HCT116 (cell line): Measurements from ENCODE around the gene CHCHD3.

ENCODE experiments used
- EZH2 ChIP-seq: fragments of 200-600 bp; sonication (generic); IDR thresholded peaks from 2 replicates; pipeline ENCODE4 v1.6.1; 2017; ENCODE audit warnings: antibody characterized with exemption, mixed run types
- POLR2A ChIP-seq: IDR thresholded peaks from 2 replicates; pipeline ENCODE4 v1.7.0; 2011; ENCODE audit warnings: borderline replicate concordance; ENCODE audit not compliant: insufficient read depth, insufficient read length; ENCODE audit errors: extremely low read depth
- POLR2AphosphoS5 ChIP-seq: IDR thresholded peaks from 2 replicates; pipeline ENCODE4 v1.6.1; 2011; ENCODE audit warnings: mild to moderate bottlenecking, low read depth, low read length, moderate library complexity
- RAD21 ChIP-seq: IDR thresholded peaks from 2 replicates; pipeline ENCODE4 v1.6.1; 2012; ENCODE audit warnings: low read depth, mild to moderate bottlenecking
- SP1 ChIP-seq: IDR thresholded peaks from 2 replicates; pipeline ENCODE4 v1.6.1; 2012; ENCODE audit warnings: low read depth
- TCF7L2 ChIP-seq: IDR thresholded peaks from 2 replicates; pipeline ENCODE4 v1.7.0; 2011; ENCODE audit warnings: borderline replicate concordance, inconsistent platforms; ENCODE audit not compliant: insufficient read depth, insufficient read length; ENCODE audit errors: extremely low read depth
- ZFX ChIP-seq: fragments of 450-650 bp; IDR thresholded peaks from 2 replicates; pipeline ENCODE4 v1.6.1; 2017
- TF ChIP-seq, protein P1 (sequence below), 3 experiments: fragments of 200-600 bp in 1 of 3; sonication (generic) in 1 of 3; IDR thresholded peaks in 2 of 3; conservative IDR thresholded peaks in 1 of 3; 2 replicates each; pipeline ENCODE4 v1.5.1; 2012 to 2017; ENCODE audit warnings: low read depth in 2 of 3, low read length in 2 of 3, antibody characterized with exemption in 1 of 3, borderline replicate concordance in 1 of 3, control low read depth in 1 of 3, mild to moderate bottlenecking in 1 of 3, mixed read lengths in 1 of 3, mixed run types in 1 of 3, moderate library complexity in 1 of 3; ENCODE audit not compliant: insufficient read depth in 1 of 3
- TF ChIP-seq, protein P2 (sequence below): IDR thresholded peaks from 2 replicates; pipeline ENCODE4 v1.6.1; 2012; ENCODE audit warnings: low read depth
- TF ChIP-seq, protein P3 (sequence below): IDR thresholded peaks from 2 replicates; pipeline ENCODE4 v1.6.1; 2012

DNA sequence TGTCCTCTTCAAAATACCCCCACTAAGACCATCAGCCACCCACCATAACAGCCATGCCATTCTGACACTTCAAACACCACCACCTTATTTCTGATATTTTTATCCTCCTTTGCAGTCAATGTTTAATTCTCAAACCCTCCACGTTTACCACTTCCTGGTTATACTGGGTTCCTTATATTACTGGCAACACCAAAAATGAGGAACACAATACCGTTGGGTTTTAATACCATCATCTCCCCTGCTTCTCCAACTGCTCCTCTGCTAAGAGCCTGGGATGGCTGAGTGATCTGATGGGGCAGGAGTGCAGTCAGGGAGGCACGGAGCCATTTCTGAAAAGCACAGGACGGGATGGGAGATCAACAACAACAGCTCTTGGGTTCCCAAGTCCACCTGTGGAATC lies 140.5 kb downstream of the CHCHD3 start:
- TF ChIP-seq RAD21 = no peak
- TF ChIP-seq POLR2A = no peak
- no peak for TF ChIP-seq EZH2
- TF ChIP-seq, protein P1, sequence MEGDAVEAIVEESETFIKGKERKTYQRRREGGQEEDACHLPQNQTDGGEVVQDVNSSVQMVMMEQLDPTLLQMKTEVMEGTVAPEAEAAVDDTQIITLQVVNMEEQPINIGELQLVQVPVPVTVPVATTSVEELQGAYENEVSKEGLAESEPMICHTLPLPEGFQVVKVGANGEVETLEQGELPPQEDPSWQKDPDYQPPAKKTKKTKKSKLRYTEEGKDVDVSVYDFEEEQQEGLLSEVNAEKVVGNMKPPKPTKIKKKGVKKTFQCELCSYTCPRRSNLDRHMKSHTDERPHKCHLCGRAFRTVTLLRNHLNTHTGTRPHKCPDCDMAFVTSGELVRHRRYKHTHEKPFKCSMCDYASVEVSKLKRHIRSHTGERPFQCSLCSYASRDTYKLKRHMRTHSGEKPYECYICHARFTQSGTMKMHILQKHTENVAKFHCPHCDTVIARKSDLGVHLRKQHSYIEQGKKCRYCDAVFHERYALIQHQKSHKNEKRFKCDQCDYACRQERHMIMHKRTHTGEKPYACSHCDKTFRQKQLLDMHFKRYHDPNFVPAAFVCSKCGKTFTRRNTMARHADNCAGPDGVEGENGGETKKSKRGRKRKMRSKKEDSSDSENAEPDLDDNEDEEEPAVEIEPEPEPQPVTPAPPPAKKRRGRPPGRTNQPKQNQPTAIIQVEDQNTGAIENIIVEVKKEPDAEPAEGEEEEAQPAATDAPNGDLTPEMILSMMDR (IDR thresholded peaks at IDR 0.05 in 2 of 3, conservative IDR thresholded peaks at IDR 0.05 in 1 of 3; ENCODE audit: borderline replicate concordance in 1 of 3, insufficient read depth in 1 of 3, low read depth in 2 of 3, low read length in 2 of 3) = no peak
- TF ChIP-seq, protein P2, sequence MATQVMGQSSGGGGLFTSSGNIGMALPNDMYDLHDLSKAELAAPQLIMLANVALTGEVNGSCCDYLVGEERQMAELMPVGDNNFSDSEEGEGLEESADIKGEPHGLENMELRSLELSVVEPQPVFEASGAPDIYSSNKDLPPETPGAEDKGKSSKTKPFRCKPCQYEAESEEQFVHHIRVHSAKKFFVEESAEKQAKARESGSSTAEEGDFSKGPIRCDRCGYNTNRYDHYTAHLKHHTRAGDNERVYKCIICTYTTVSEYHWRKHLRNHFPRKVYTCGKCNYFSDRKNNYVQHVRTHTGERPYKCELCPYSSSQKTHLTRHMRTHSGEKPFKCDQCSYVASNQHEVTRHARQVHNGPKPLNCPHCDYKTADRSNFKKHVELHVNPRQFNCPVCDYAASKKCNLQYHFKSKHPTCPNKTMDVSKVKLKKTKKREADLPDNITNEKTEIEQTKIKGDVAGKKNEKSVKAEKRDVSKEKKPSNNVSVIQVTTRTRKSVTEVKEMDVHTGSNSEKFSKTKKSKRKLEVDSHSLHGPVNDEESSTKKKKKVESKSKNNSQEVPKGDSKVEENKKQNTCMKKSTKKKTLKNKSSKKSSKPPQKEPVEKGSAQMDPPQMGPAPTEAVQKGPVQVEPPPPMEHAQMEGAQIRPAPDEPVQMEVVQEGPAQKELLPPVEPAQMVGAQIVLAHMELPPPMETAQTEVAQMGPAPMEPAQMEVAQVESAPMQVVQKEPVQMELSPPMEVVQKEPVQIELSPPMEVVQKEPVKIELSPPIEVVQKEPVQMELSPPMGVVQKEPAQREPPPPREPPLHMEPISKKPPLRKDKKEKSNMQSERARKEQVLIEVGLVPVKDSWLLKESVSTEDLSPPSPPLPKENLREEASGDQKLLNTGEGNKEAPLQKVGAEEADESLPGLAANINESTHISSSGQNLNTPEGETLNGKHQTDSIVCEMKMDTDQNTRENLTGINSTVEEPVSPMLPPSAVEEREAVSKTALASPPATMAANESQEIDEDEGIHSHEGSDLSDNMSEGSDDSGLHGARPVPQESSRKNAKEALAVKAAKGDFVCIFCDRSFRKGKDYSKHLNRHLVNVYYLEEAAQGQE = no peak
- no peak for TF ChIP-seq TCF7L2
- no peak for TF ChIP-seq ZFX
- no peak for TF ChIP-seq SP1
- TF ChIP-seq POLR2AphosphoS5 = no peak
- TF ChIP-seq, protein P3, sequence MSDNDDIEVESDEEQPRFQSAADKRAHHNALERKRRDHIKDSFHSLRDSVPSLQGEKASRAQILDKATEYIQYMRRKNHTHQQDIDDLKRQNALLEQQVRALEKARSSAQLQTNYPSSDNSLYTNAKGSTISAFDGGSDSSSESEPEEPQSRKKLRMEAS = no peak
